K562 (cell line): ENCODE measurements around the gene ZFX. TPM values are rescaled to one million over a fixed set of nuclear protein-coding genes. Genes with fewer than 3 reads are reported as not detected.

Experiments
- ATAC-seq: fragments of 200-7000 bp; cut with Tn5 transposase; 3 replicates; pipeline ENCODE4 v1.9.1; 2020; ENCODE audit warnings: moderate library complexity
- BruUV-seq: library from RNA; stranded (reverse); fragments of 400-500 nt; replicated peaks from 2 replicates; lab custom pipeline; 2021; lab: Mats Ljungman, UMichigan
- CTCF ChIA-PET: fragments of 300-600 bp; formaldehyde crosslinking; extraction: SDS; loops from one replicate; lab custom pipeline; 2021; ENCODE audit warnings: low intra/inter-chr PET ratio; lab: Yijun Ruan, JAX
- POLR2A ChIA-PET: fragments of 300-600, 350-650 bp; sonication (Branson Sonifier 250); formaldehyde crosslinking; extraction: SDS; loops from one replicate; lab custom pipeline; 2021; ENCODE audit warnings: antibody characterized with exemption, inconsistent platforms; lab: Yijun Ruan, JAX
- DNase-seq, 4 experiments: peaks; one replicate each; pipeline versions ENCODE4 v3.0.0 to v3.0.0-alpha.2; 2011 to 2018; ENCODE audit warnings: low spot score in 3 of 4, mixed read lengths in 3 of 4; ENCODE audit errors: extremely low read depth in 1 of 4
- FAIRE-seq: peaks from 2 replicates; lab custom pipeline; 2011; peaks lifted over from hg19 to GRCh38; lab: Jason Lieb, UNC
- H2AFZ ChIP-seq: 2 replicates; pipeline ENCODE4 v1.6.0; 2011; ENCODE audit warnings: low read depth, low read length, control low read depth, inconsistent platforms
- H3K27ac ChIP-seq: fragments of 200-600 bp; 3 replicates; pipeline ENCODE4 v1.8.0; 2011; ENCODE audit warnings: low read depth, mild to moderate bottlenecking, control low read depth, inconsistent platforms, low read length, moderate library complexity, mixed read lengths; ENCODE audit errors: extremely low read depth
- H3K27me3 ChIP-seq, 2 experiments: fragments of 300-600 bp in 1 of 2; 2 replicates in 1 of 2; 3 replicates in 1 of 2; pipeline versions ENCODE4 v1.6.0 to v1.8.0; 2011; ENCODE audit warnings: inconsistent platforms in 2 of 2, low read length in 2 of 2, mild to moderate bottlenecking in 1 of 2, mixed read lengths in 1 of 2, moderate library complexity in 1 of 2; ENCODE audit not compliant: control insufficient read depth in 2 of 2, insufficient read depth in 2 of 2
- H3K36me3 ChIP-seq: fragments of 300-600 bp; 3 replicates; pipeline ENCODE4 v1.8.0; 2011; ENCODE audit warnings: mild to moderate bottlenecking, low read length, inconsistent platforms; ENCODE audit not compliant: control insufficient read depth, insufficient read depth
- H3K4me1 ChIP-seq, 2 experiments: fragments of 200-600 bp in 1 of 2; replicated peaks in 1 of 2; 2 replicates in 1 of 2; 3 replicates in 1 of 2; pipeline versions ENCODE4 v1.5.1 to v1.8.0; 2011; ENCODE audit warnings: inconsistent platforms in 2 of 2, low read length in 2 of 2, mild to moderate bottlenecking in 1 of 2, mixed read lengths in 1 of 2, moderate library complexity in 1 of 2; ENCODE audit not compliant: control insufficient read depth in 2 of 2, insufficient read depth in 2 of 2
- H3K4me2 ChIP-seq: 2 replicates; pipeline ENCODE4 v1.6.1; 2011; ENCODE audit warnings: low read length, control low read depth, inconsistent platforms, mixed read lengths; ENCODE audit not compliant: insufficient read depth
- H3K4me3 ChIP-seq: fragments of 200-600 bp; sonication (generic), shearing (Covaris generic); 2 replicates; pipeline ENCODE4 v1.5.1; 2016; ENCODE audit warnings: control low read depth, inconsistent platforms
- H3K79me2 ChIP-seq: fragments of 200-600 bp; 3 replicates; pipeline ENCODE4 v1.8.0; 2011; ENCODE audit warnings: low read length, inconsistent platforms; ENCODE audit not compliant: control insufficient read depth, insufficient read depth
- H3K9ac ChIP-seq, 2 experiments: 2 replicates each; pipeline versions ENCODE4 v1.6.0 to v1.6.1; 2011; ENCODE audit warnings: low read depth in 2 of 2, low read length in 2 of 2, control low read depth in 1 of 2, inconsistent platforms in 1 of 2, mild to moderate bottlenecking in 1 of 2, mixed read lengths in 1 of 2; ENCODE audit not compliant: insufficient read depth in 1 of 2
- H3K9me1 ChIP-seq: one replicate; pipeline ENCODE4 v1.6.0; 2011; ENCODE audit warnings: inconsistent platforms, mild to moderate bottlenecking, low read length, moderate library complexity; ENCODE audit not compliant: control insufficient read depth, insufficient read depth
- H3K9me3 ChIP-seq: replicated peaks from 2 replicates; pipeline ENCODE4 v1.5.1; 2011; ENCODE audit warnings: low read depth, low read length, inconsistent platforms; ENCODE audit not compliant: control insufficient read depth, insufficient read depth
- H4K20me1 ChIP-seq: replicated peaks from 2 replicates; pipeline ENCODE4 v1.6.1; 2011; ENCODE audit warnings: low read length, inconsistent platforms, mixed read lengths; ENCODE audit not compliant: control insufficient read depth, insufficient read depth
- PHB ChIP-seq: fragments of 250-450 bp; sonication (Bioruptor Pico); IDR thresholded peaks from 2 replicates; pipeline ENCODE4 v1.5.0; 2021
- PKNOX1 ChIP-seq: fragments of 450-650 bp; IDR thresholded peaks from 2 replicates; pipeline ENCODE4 v1.6.1; 2016
- RFX5 ChIP-seq: IDR thresholded peaks from 2 replicates; pipeline ENCODE4 v1.6.1; 2011; ENCODE audit warnings: low read depth, mild to moderate bottlenecking, improper control_type of control experiment, low read length
- SRF ChIP-seq, 2 experiments: fragments of 250-450, 450-650 bp in 1 of 2; sonication (Bioruptor Pico) in 1 of 2; sonication (generic) in 1 of 2; formaldehyde crosslinking; IDR thresholded peaks; 2 replicates each; pipeline versions ENCODE4 v1.5.0 to v1.5.1; 2020 to 2022; ENCODE audit warnings: mild to moderate bottlenecking in 1 of 2, missing genetic modification reagents in 1 of 2
- ZNF384 ChIP-seq: IDR thresholded peaks from 2 replicates; pipeline ENCODE4 v1.6.1; 2012; ENCODE audit warnings: low read depth, low read length, improper control_type of control experiment
- WGBS: fragments of 100-300 bp; shearing (Covaris generic); methylation state at CpG from one replicate; pipeline ENCODE4 v1.1.6; 2016; ENCODE audit warnings: low coverage, mixed read lengths; ENCODE audit not compliant: insufficient coverage; ENCODE audit errors: missing lambda C conversion rate; 5-methylcytosine and 5-hydroxymethylcytosine counted together
- in situ Hi-C: fragments of 300-500 bp; cut with MboI; formaldehyde crosslinking; loops from 4 replicates; pipeline ENCODE4 v1.15.0; 2018; ENCODE audit warnings: inconsistent platforms, mixed read lengths
- intact Hi-C: fragments of 100-400 bp; cut with micrococcal nuclease; formaldehyde crosslinking; loops from 2 replicates; pipeline ENCODE4 v1.14.2; 2022
- polyA plus RNA-seq, 8 experiments: library from polyadenylated mRNA; depleted of rRNA in 4 of 8; stranded (reverse) in 5 of 8; unstranded in 3 of 8; fragments of >200 nt; fragmentation: Nextera tagmentation in 2 of 8; fragmentation: Illumina TruSeq in 1 of 8; extraction: Ambion mirVana in 2 of 8; extraction: Trizol in 1 of 8; gene quantifications; 2 replicates each; pipeline versions ENCODE4 v1.2.1 to v1.2.3, GENCODE V29; 2011 to 2014; ENCODE audit warnings: inconsistent platforms in 1 of 8, missing spikeins in 1 of 8
- total RNA-seq, 7 experiments: library from RNA; depleted of rRNA in 6 of 7; stranded (reverse); fragments of >200 nt in 6 of 7; fragmentation: Illumina TruSeq in 2 of 7; extraction: Trizol in 2 of 7; gene quantifications; 2 replicates each; pipeline versions ENCODE4 v1.2.1 to v1.2.3, GENCODE V29; 2011 to 2021; ENCODE audit warnings: low replicate concordance in 1 of 7

The ZFX gene
- total and polyA plus RNA-seq, 9 of the 15 experiments (the other 6 are each of a cell fraction or from before 2014, with no cell fraction given) = 5.3 to 25.2 (median 11.4) TPM

GRCh38 chrX:24190500-24191156 is 41.1 kb downstream of the ZFX start:
- FAIRE-seq (peak; percentile 51), ATAC-seq (no peak; the same call in 1 of the 3 replicates)
- 74% methylated on average over 2 of the region's 2 CpGs for WGBS
- Histone ChIP-seq H3K4me1 (peaks cover 2% of the 10 kb centered on the region in 2 experiments; a peak in 1 of 5 replicates), H3K9ac (no peak overlapping the region), H3K9me3 (no peaks in the 10 kb centered on the region), H3K4me2 (no peak overlapping the region), H3K27me3 (no peaks in the 10 kb centered on the region; a peak in 1 of 5 replicates), H3K9me1 (no peaks in the 10 kb centered on the region), H3K79me2 (peaks cover 88% of the 10 kb centered on the region), H3K27ac (no peak overlapping the region), H3K4me3 (no peak overlapping the region)
- BruUV-seq = no TSS peak
- CTCF ChIA-PET = no interaction called here
- in situ Hi-C loops = no loop called here
- POLR2A ChIA-PET = interaction anchor here (0.9 to 1.3 kb wide), 2 partner anchors 10 to 15 kb away, joined by 3 to 7 read pairs; no protein-coding TSS in a partner anchor
- TF ChIP-seq PHB (CRISPR knock-in tag) (no peak), SRF (CRISPR knock-in tag; IDR thresholded peaks at IDR 0.05) (no peak), PKNOX1 (peak; percentile 22; the same call in 1 of the 2 replicates), ZNF384 (no peak), RFX5 (no peak)
- TF ChIP-seq, all 486 proteins: peak for 1
- Histone ChIP-seq H4K20me1 (no peaks in the 10 kb centered on the region), H3K36me3 (peaks cover 21% of the 10 kb centered on the region), H2AFZ (no peak overlapping the region)
- DNase-seq = no peak
- intact Hi-C loops = no loop called here
